GM23338 (cell line): ENCODE measurements around the gene SAMD11. TPM values are rescaled to one million over a fixed set of nuclear protein-coding genes. Genes with fewer than 3 reads are reported as not detected.

Experiments
- ATAC-seq: fragments of 200-7000 bp; cut with Tn5 transposase; 3 replicates; pipeline ENCODE4 v1.9.1; 2020
- DNase-seq: peaks from one replicate; pipeline ENCODE4 v3.0.0-alpha.2; 2015; ENCODE audit warnings: low spot score
- H2AFZ ChIP-seq: fragments of 200-600 bp; sonication (generic); 2 replicates; pipeline ENCODE4 v1.8.0; 2016; ENCODE audit warnings: antibody characterized with exemption, mild to moderate bottlenecking, moderate library complexity
- H3F3A ChIP-seq: fragments of 200-600 bp; sonication (generic); replicated peaks from 2 replicates; pipeline ENCODE4 v1.8.0; 2017; ENCODE audit warnings: antibody characterized with exemption, mixed run types, low read depth
- H3K27ac ChIP-seq: fragments of 200-600 bp; sonication (generic); 2 replicates; pipeline ENCODE4 v1.6.1; 2016; ENCODE audit warnings: low read depth
- H3K27me3 ChIP-seq: fragments of 200-600 bp; sonication (generic); 2 replicates; pipeline ENCODE4 v1.8.0; 2016; ENCODE audit warnings: mild to moderate bottlenecking, mixed run types, moderate library complexity; ENCODE audit not compliant: insufficient read depth
- H3K36me3 ChIP-seq: fragments of 200-600 bp; sonication (generic); 2 replicates; pipeline ENCODE4 v1.8.0; 2016; ENCODE audit warnings: mild to moderate bottlenecking; ENCODE audit not compliant: insufficient read depth
- H3K4me1 ChIP-seq: fragments of 200-600 bp; sonication (generic); 2 replicates; pipeline ENCODE4 v1.8.0; 2016; ENCODE audit warnings: mild to moderate bottlenecking, moderate library complexity; ENCODE audit not compliant: insufficient read depth
- H3K4me2 ChIP-seq: fragments of 200-600 bp; sonication (generic); 2 replicates; pipeline ENCODE4 v1.7.1; 2017; ENCODE audit warnings: mixed run types
- H3K4me3 ChIP-seq: fragments of 200-600 bp; sonication (generic); 2 replicates; pipeline ENCODE4 v1.6.1; 2016; ENCODE audit warnings: mixed run types
- H3K79me2 ChIP-seq: fragments of 200-600 bp; sonication (generic); replicated peaks from 2 replicates; pipeline ENCODE4 v1.8.0; 2017; ENCODE audit warnings: mild to moderate bottlenecking; ENCODE audit not compliant: insufficient read depth
- H3K9me2 ChIP-seq: fragments of 200-600 bp; sonication (generic); 2 replicates; pipeline ENCODE4 v1.8.0; 2017; ENCODE audit not compliant: insufficient read depth
- H4K20me1 ChIP-seq: fragments of 200-600 bp; sonication (generic); replicated peaks from 2 replicates; pipeline ENCODE4 v1.8.0; 2017; ENCODE audit warnings: mild to moderate bottlenecking; ENCODE audit not compliant: insufficient read depth
- H3K27ac Mint-ChIP-seq: 2 replicates; pipeline ENCODE4 v1.8.0; 2020; ENCODE audit warnings: inconsistent platforms, mild to moderate bottlenecking, moderate library complexity, mixed read lengths
- H3K27me3 Mint-ChIP-seq: 3 replicates; pipeline ENCODE4 v1.8.0; 2022; ENCODE audit warnings: low read depth, mild to moderate bottlenecking, moderate library complexity, mixed read lengths, inconsistent platforms; ENCODE audit not compliant: insufficient read depth, poor library complexity
- H3K36me3 Mint-ChIP-seq: 3 replicates; pipeline ENCODE4 v1.8.0; 2021; ENCODE audit warnings: low read depth, mild to moderate bottlenecking, inconsistent platforms, moderate library complexity, mixed read lengths
- H3K4me1 Mint-ChIP-seq: 3 replicates; pipeline ENCODE4 v1.8.0; 2020; ENCODE audit warnings: mild to moderate bottlenecking, inconsistent platforms, mixed read lengths
- H3K4me3 Mint-ChIP-seq: 3 replicates; pipeline ENCODE4 v1.8.0; 2021; ENCODE audit warnings: moderate library complexity, mild to moderate bottlenecking, inconsistent platforms, mixed read lengths
- H3K9me3 Mint-ChIP-seq: 3 replicates; pipeline ENCODE4 v1.8.0; 2020; ENCODE audit warnings: moderate library complexity, mild to moderate bottlenecking, inconsistent platforms, mixed read lengths
- CREB1 ChIP-seq: fragments of 250-450 bp; sonication (Bioruptor Pico); IDR thresholded peaks from 2 replicates; pipeline ENCODE4 v1.5.0; 2020; ENCODE audit warnings: low read depth, mild to moderate bottlenecking, moderate library complexity
- CTCF ChIP-seq, 2 experiments: fragments of 200-600 bp in 1 of 2; sonication (generic) in 1 of 2; conservative IDR thresholded peaks; 2 replicates each; pipeline versions ENCODE4 v1.5.1 to v1.6.1; 2016 to 2017; ENCODE audit warnings: antibody characterized with exemption in 2 of 2, low read depth in 2 of 2, mild to moderate bottlenecking in 2 of 2, moderate library complexity in 1 of 2
- ETS1 ChIP-seq: IDR thresholded peaks from 2 replicates; pipeline ENCODE4 v1.6.1; 2016; ENCODE audit warnings: antibody characterized with exemption
- EZH2phosphoT487 ChIP-seq: fragments of 200-600 bp; sonication (generic); IDR thresholded peaks from one replicate; pipeline ENCODE4 v1.8.1; 2018; ENCODE audit warnings: antibody characterized with exemption; ENCODE audit not compliant: unreplicated experiment
- JUNB ChIP-seq: IDR thresholded peaks from one replicate; pipeline ENCODE4 v1.6.1; 2016; ENCODE audit warnings: antibody characterized with exemption; ENCODE audit not compliant: unreplicated experiment
- POLR2AphosphoS5 ChIP-seq: IDR thresholded peaks from 2 replicates; pipeline ENCODE4 v1.6.1; 2016; ENCODE audit warnings: antibody characterized with exemption, low read depth
- STAT1 ChIP-seq: IDR thresholded peaks from one replicate; pipeline ENCODE4 v1.6.1; 2016; ENCODE audit warnings: antibody characterized with exemption; ENCODE audit not compliant: unreplicated experiment
- ZNF114 ChIP-seq: fragments of 250-450 bp; sonication (Bioruptor Pico); IDR thresholded peaks from 2 replicates; pipeline ENCODE4 v1.5.0; 2020; ENCODE audit warnings: mild to moderate bottlenecking, moderate library complexity
- ZNF462 ChIP-seq: fragments of 250-450 bp; sonication (Bioruptor Pico); IDR thresholded peaks from 2 replicates; pipeline ENCODE4 v1.5.0; 2020; ENCODE audit warnings: mild to moderate bottlenecking, moderate library complexity
- polyA plus RNA-seq: library from polyadenylated mRNA; unstranded; fragments of >200 nt; fragmentation: Nextera tagmentation; extraction: Ambion mirVana; gene quantifications from 2 replicates; pipeline ENCODE4 v1.2.1, GENCODE V29; 2016
- total RNA-seq: library from RNA; depleted of rRNA; stranded (reverse); fragments of >200 nt; shearing (Covaris generic); gene quantifications from 2 replicates; pipeline ENCODE4 v1.2.3, GENCODE V29; 2014

The SAMD11 gene
- total and polyA plus RNA-seq, 2 experiments from 2014 or later: 0.14 to 0.40 TPM

GRCh38 chr1:931380-932172 lies 7.9 kb downstream of the SAMD11 start:
- TF ChIP-seq ZNF114 (CRISPR knock-in tag) (no peak), CTCF (conservative IDR thresholded peaks at IDR 0.05; ENCODE audit: low read depth in 2 of 2) (0 out of 4 replicates have a peak, but pooled peaks of 1 of the 2 experiments have one; percentile 4)
- no peaks in the 10 kb centered on the region for H3K36me3 ChIP-seq
- no peaks in the 10 kb centered on the region for H3F3A ChIP-seq
- Mint-ChIP-seq H3K27ac (no peak overlapping the region), H3K9me3 (no peaks in the 10 kb centered on the region; the same call in 2 of the 3 replicates), H3K36me3 (no peaks in the 10 kb centered on the region), H3K4me1 (peaks cover 12% of the 10 kb centered on the region), H3K27me3 (peaks cover 71% of the 10 kb centered on the region), H3K4me3 (no peak overlapping the region; the same call in 2 of the 3 replicates)
- no peaks in the 10 kb centered on the region; the same call in 1 of the 2 replicates for H3K4me1 ChIP-seq
- peaks cover 84% of the 10 kb centered on the region for H3K27me3 ChIP-seq
- H2AFZ ChIP-seq: no peak overlapping the region
- no peaks in the 10 kb centered on the region for H3K9me2 ChIP-seq
- H3K4me3 ChIP-seq: no peak overlapping the region
- no peak overlapping the region for H3K4me2 ChIP-seq
- ATAC-seq: no peak
- DNase-seq: no peak
- H3K27ac ChIP-seq: no peak overlapping the region
- no peaks in the 10 kb centered on the region; the same call in 1 of the 2 replicates for H4K20me1 ChIP-seq
- H3K79me2 ChIP-seq: no peaks in the 10 kb centered on the region

- peaks cover 83% of the 10 kb centered on the region for H3K27me3 ChIP-seq
- TF ChIP-seq JUNB (no peak), POLR2AphosphoS5 (no peak), STAT1 (no peak), ZNF462 (CRISPR knock-in tag) (no peak), CTCF (conservative IDR thresholded peaks at IDR 0.05; ENCODE audit: low read depth in 2 of 2) (no peak), ETS1 (no peak), EZH2phosphoT487 (no peak), CREB1 (CRISPR knock-in tag) (no peak)
Measured at GRCh38 chr1:932173-932510, 8.4 kb downstream of the SAMD11 start.

More at GRCh38 chr1:932173-932510, 8.4 kb downstream of the SAMD11 start:
- no peaks in the 10 kb centered on the region for H3K9me2 ChIP-seq
- no peak overlapping the region for H3K4me3 Mint-ChIP-seq
- H2AFZ ChIP-seq: no peak overlapping the region
- no peaks in the 10 kb centered on the region; the same call in 2 of the 3 replicates for H3K9me3 Mint-ChIP-seq
- no peaks in the 10 kb centered on the region for H4K20me1 ChIP-seq
- no peaks in the 10 kb centered on the region for H3K79me2 ChIP-seq
- H3K27me3 Mint-ChIP-seq: peaks cover 71% of the 10 kb centered on the region
- no peaks in the 10 kb centered on the region for H3K36me3 ChIP-seq
- H3K36me3 Mint-ChIP-seq: no peaks in the 10 kb centered on the region
- no peak overlapping the region for H3K4me2 ChIP-seq
- H3K27ac ChIP-seq: no peak overlapping the region
- no peaks in the 10 kb centered on the region; the same call in 1 of the 2 replicates for H3K4me1 ChIP-seq
- ATAC-seq (no peak), DNase-seq (no peak)
- H3K4me1 Mint-ChIP-seq: peaks cover 9% of the 10 kb centered on the region
- H3F3A ChIP-seq: no peaks in the 10 kb centered on the region
- no peak overlapping the region for H3K27ac Mint-ChIP-seq
- no peak overlapping the region for H3K4me3 ChIP-seq
